BLaER1 treated with 17β-estradiol and CSF1 and Interleukin-3, amounts not matched to agents 10 nM and 100 nM (cell line): Measurements from ENCODE around the gene MPPED2.
A peak's percentile ranks its signal among the peaks of the same experiment; 100 is the strongest.

ENCODE experiments used
- H3K27ac ChIP-seq, 11 experiments: shearing (Covaris generic); formaldehyde crosslinking; 2 replicates each; pipeline ENCODE4 v1.8.1; 2022
- H3K27me3 ChIP-seq, 11 experiments: shearing (Covaris generic); formaldehyde crosslinking; 2 replicates each; pipeline ENCODE4 v1.8.1; 2022
- H3K36me3 ChIP-seq, 11 experiments: shearing (Covaris generic); formaldehyde crosslinking; 2 replicates each; pipeline ENCODE4 v1.8.1; 2022
- H3K4me1 ChIP-seq, 10 experiments: shearing (Covaris generic); formaldehyde crosslinking; 2 replicates each; pipeline ENCODE4 v1.8.1; 2022
- H3K4me2 ChIP-seq, 11 experiments: shearing (Covaris generic); formaldehyde crosslinking; 2 replicates each; pipeline ENCODE4 v1.8.1; 2022
- H3K4me3 ChIP-seq, 10 experiments: shearing (Covaris generic); formaldehyde crosslinking; 2 replicates each; pipeline ENCODE4 v1.8.1; 2022
- H3K9ac ChIP-seq, 11 experiments: shearing (Covaris generic); formaldehyde crosslinking; 2 replicates each; pipeline ENCODE4 v1.8.1; 2022
- H3K9me3 ChIP-seq, 11 experiments: shearing (Covaris generic); formaldehyde crosslinking; replicated peaks in 1 of 11; 2 replicates each; pipeline ENCODE4 v1.8.1; 2022
- H4K20me1 ChIP-seq, 11 experiments: shearing (Covaris generic); formaldehyde crosslinking; 2 replicates each; pipeline ENCODE4 v1.8.1; 2022
- Cebpa-rat ChIP-seq, 11 experiments: shearing (Covaris generic); IDR thresholded peaks; 2 replicates each; pipeline ENCODE4 v1.8.1; 2022

MPPED2 gene

GRCh38 chr11:30452842-30453241 is 133.3 kb downstream of the MPPED2 start:
- no peak for TF ChIP-seq Cebpa-rat (IDR thresholded peaks at IDR 0.05)
- H3K4me2 ChIP-seq, result no peak overlapping the region
- H4K20me1 ChIP-seq, result no peaks in the 10 kb centered on the region
- no peaks in the 10 kb centered on the region for H3K9me3 ChIP-seq
- no peak overlapping the region for H3K4me3 ChIP-seq
- H3K27me3 ChIP-seq, result no peaks in the 10 kb centered on the region
- H3K36me3 ChIP-seq, result no peaks in the 10 kb centered on the region
- no peak overlapping the region for H3K27ac ChIP-seq
- peaks cover 0 to 15% (median 0%) of the 10 kb centered on the region in 10 experiments; a peak in 4 of 20 replicates for H3K4me1 ChIP-seq
- no peak overlapping the region for H3K9ac ChIP-seq

DNA sequence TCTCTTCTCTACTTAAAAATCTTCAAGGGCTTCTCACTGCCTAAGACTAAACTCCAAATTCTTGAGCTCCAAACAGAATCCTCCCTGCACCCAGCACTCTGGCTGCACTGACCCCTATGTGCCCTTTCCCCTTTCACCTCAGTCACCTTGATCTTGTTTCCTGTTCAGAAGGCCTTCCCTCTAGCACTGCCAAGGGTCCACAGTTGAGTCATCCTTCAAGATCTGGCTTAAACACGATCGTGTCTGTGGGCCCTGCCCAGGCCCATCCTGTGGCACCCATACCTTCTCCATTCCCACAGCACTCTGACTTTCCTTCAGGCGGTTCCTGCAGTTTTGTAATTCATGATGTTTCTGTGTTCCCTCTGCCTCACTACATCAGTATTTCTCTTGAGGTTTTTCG is 134.0 kb downstream of the MPPED2 start:
- Histone ChIP-seq H3K4me2 (no peak overlapping the region), H3K9me3 (no peaks in the 10 kb centered on the region), H3K27me3 (no peaks in the 10 kb centered on the region), H3K27ac (no peak overlapping the region), H3K36me3 (no peaks in the 10 kb centered on the region), H3K4me1 (peaks cover 0 to 8% (median 0%) of the 10 kb centered on the region in 10 experiments; a peak in 4 of 20 replicates), H4K20me1 (no peaks in the 10 kb centered on the region), H3K4me3 (no peak overlapping the region), H3K9ac (no peak overlapping the region)
- no peak for TF ChIP-seq Cebpa-rat (IDR thresholded peaks at IDR 0.05)

DNA sequence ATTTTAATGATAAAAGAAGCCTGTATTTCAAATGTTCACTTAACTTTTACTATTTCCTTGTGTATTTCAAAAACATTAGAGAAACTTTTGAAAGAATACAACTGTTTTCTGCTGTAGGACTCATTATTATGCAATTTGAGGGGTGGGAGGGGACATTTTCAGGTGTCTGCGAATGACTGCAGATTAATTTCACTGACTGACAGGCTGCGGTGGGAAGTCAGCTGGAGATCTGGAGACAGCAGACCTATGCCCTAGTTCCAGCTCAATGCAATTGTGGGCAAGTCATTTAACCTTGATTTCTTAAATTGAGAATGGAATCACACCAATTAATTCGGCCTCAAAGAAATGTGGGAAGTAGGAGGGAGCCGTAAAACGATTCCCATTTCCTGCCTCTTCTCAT is 134.5 kb downstream of the MPPED2 start:
- TF ChIP-seq Cebpa-rat (IDR thresholded peaks at IDR 0.05), result no peak
- Histone ChIP-seq H3K9me3 (no peaks in the 10 kb centered on the region), H3K36me3 (no peaks in the 10 kb centered on the region), H4K20me1 (no peaks in the 10 kb centered on the region), H3K9ac (no peak overlapping the region), H3K4me1 (peaks cover 0 to 3% (median 0%) of the 10 kb centered on the region in 10 experiments; a peak in 4 of 20 replicates), H3K27ac (no peak overlapping the region), H3K4me3 (no peak overlapping the region), H3K27me3 (no peaks in the 10 kb centered on the region), H3K4me2 (no peak overlapping the region)

DNA sequence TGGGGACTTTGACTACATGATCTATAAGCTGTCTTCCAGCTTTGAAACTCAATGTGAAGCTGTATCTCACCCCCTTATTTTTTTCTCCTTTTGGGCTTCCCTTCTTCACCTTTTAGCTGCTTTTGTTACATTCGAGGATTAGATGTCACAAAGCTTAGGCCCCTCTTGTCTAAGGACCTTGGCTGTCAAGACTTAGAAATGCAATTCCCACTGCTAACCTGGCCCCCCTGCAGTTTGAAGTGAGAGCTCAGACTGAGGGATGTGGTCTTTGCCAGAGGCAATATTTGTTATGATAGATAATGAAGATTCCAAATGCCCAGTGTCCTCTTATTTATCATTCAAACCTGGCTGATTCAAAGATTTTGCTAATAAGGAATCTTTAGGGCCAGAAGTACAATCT is 135.0 kb downstream of the MPPED2 start:
- Histone ChIP-seq H3K4me3 (no peak overlapping the region), H3K4me2 (no peak overlapping the region), H4K20me1 (no peaks in the 10 kb centered on the region), H3K36me3 (no peaks in the 10 kb centered on the region), H3K27ac (no peak overlapping the region), H3K9me3 (no peaks in the 10 kb centered on the region), H3K4me1 (no peaks in the 10 kb centered on the region), H3K9ac (no peak overlapping the region), H3K27me3 (no peaks in the 10 kb centered on the region)
- no peak for TF ChIP-seq Cebpa-rat (IDR thresholded peaks at IDR 0.05)

GRCh38 chr11:30447058-30447640 is 139.0 kb downstream of the MPPED2 start:
- H3K9me3 ChIP-seq, result no peaks in the 10 kb centered on the region
- H3K36me3 ChIP-seq, result no peaks in the 10 kb centered on the region
- no peak overlapping the region for H3K4me3 ChIP-seq
- H3K27ac ChIP-seq, result no peak overlapping the region
- no peak for TF ChIP-seq Cebpa-rat (IDR thresholded peaks at IDR 0.05)
- H3K4me2 ChIP-seq, result no peak overlapping the region
- no peaks in the 10 kb centered on the region for H4K20me1 ChIP-seq
- no peaks in the 10 kb centered on the region for H3K27me3 ChIP-seq
- no peaks in the 10 kb centered on the region for H3K4me1 ChIP-seq
- no peak overlapping the region for H3K9ac ChIP-seq

GRCh38 chr11:30446520-30446919 is 139.6 kb downstream of the MPPED2 start:
- Histone ChIP-seq H4K20me1 (no peaks in the 10 kb centered on the region), H3K27me3 (no peaks in the 10 kb centered on the region), H3K9me3 (no peaks in the 10 kb centered on the region), H3K36me3 (no peaks in the 10 kb centered on the region), H3K4me1 (no peaks in the 10 kb centered on the region), H3K9ac (no peak overlapping the region), H3K27ac (no peak overlapping the region), H3K4me3 (no peak overlapping the region), H3K4me2 (no peak overlapping the region)
- no peak for TF ChIP-seq Cebpa-rat (IDR thresholded peaks at IDR 0.05)

- Histone ChIP-seq H3K36me3 (no peaks in the 10 kb centered on the region), H3K4me1 (no peaks in the 10 kb centered on the region), H3K27me3 (no peaks in the 10 kb centered on the region), H4K20me1 (no peaks in the 10 kb centered on the region), H3K4me2 (no peak overlapping the region), H3K9me3 (no peaks in the 10 kb centered on the region), H3K4me3 (no peak overlapping the region), H3K9ac (no peak overlapping the region), H3K27ac (no peak overlapping the region)
- TF ChIP-seq Cebpa-rat (IDR thresholded peaks at IDR 0.05), result no peak
Measured at GRCh38 chr11:30445056-30445455, 141.1 kb downstream of the MPPED2 start.

DNA sequence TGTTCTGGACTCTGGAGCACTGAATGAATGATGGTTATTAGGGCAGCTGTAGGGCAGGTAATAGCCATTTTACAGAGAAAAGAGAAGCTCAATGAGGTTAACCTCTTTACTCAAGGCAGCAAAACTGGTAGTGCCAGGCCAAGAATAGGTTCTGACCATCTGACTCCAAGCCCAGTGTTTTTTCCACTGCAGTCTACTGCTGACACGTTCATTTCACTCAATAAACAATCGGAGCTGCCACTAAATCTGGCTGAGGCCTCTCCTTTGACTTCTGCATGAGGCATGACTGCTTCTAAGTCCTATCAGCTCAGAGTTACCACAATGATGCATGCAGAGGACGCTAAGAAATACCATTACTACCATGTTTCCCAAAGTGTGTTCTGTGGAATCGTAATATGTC is 145.6 kb downstream of the MPPED2 start:
- Histone ChIP-seq H3K4me2 (no peak overlapping the region), H3K9ac (no peak overlapping the region), H3K27ac (no peak overlapping the region), H3K9me3 (no peaks in the 10 kb centered on the region), H3K27me3 (no peaks in the 10 kb centered on the region), H3K4me1 (peaks cover 0 to 9% (median 0%) of the 10 kb centered on the region in 10 experiments; a peak in 4 of 20 replicates), H3K4me3 (no peak overlapping the region), H3K36me3 (no peaks in the 10 kb centered on the region), H4K20me1 (no peaks in the 10 kb centered on the region)
- TF ChIP-seq Cebpa-rat (IDR thresholded peaks at IDR 0.05), result no peak

DNA sequence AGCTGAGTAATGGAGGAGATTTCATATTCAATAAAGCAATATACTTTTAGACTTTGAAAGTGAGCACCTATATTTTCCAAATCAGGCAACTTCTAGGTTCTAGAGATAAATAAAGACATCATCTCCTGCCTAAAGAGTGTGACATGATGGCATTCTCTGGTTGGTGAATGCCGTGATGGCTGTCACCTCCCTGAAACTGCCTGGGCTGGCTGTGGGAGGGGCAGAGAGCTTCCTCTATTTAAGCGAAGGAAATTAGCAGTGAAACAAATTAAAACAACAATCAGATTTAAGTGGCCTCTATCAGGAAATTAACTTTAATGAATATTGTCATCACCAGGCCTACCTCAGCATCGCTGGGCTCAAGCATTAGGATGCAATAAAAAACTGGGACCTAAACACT is 149.4 kb downstream of the MPPED2 start:
- TF ChIP-seq Cebpa-rat (IDR thresholded peaks at IDR 0.05), result no peak
- H3K4me3 ChIP-seq, result no peak overlapping the region
- H4K20me1 ChIP-seq, result no peaks in the 10 kb centered on the region
- H3K36me3 ChIP-seq, result no peaks in the 10 kb centered on the region
- no peak overlapping the region for H3K27ac ChIP-seq
- H3K4me2 ChIP-seq, result no peak overlapping the region
- no peak overlapping the region for H3K9ac ChIP-seq
- H3K4me1 ChIP-seq, result peaks cover 0 to 32% (median 0%) of the 10 kb centered on the region in 10 experiments; a peak in 4 of 20 replicates
- peaks cover 0 to 6% (median 0%) of the 10 kb centered on the region in 11 experiments; a peak in 1 of 22 replicates for H3K9me3 ChIP-seq
- no peaks in the 10 kb centered on the region for H3K27me3 ChIP-seq

- Histone ChIP-seq H3K27ac (peak overlapping the region in 2 of 11 experiments; percentile 9 to 47; a peak in 2 of 22 replicates), H3K9me3 (peaks cover 0 to 6% (median 0%) of the 10 kb centered on the region in 11 experiments; a peak in 1 of 22 replicates), H4K20me1 (no peaks in the 10 kb centered on the region), H3K27me3 (no peaks in the 10 kb centered on the region), H3K4me1 (peaks cover 0 to 32% (median 0%) of the 10 kb centered on the region in 10 experiments; a peak in 4 of 20 replicates), H3K4me2 (peak overlapping the region in 2 of 11 experiments; percentile 43 to 76; a peak in 4 of 22 replicates), H3K4me3 (no peak overlapping the region), H3K9ac (no peak overlapping the region), H3K36me3 (no peaks in the 10 kb centered on the region)
- no peak for TF ChIP-seq Cebpa-rat (IDR thresholded peaks at IDR 0.05)
Measured at GRCh38 chr11:30435488-30435887, 150.7 kb downstream of the MPPED2 start.
